Ovary (tissue), 3 donors: Measurements from ENCODE around the gene NR1H2.

ENCODE experiments used
- CTCF ChIP-seq, 3 donors: fragments of 450-650 bp in 2 of 3; fragments of 200-600 bp in 1 of 3; IDR thresholded peaks; one replicate each; pipeline versions ENCODE4 v1.5.1 to v1.8.0; 2016 to 2022; ENCODE audit warnings: antibody characterized with exemption in 3 of 3, mild to moderate bottlenecking in 1 of 3
- EP300 ChIP-seq: sonication (generic); formaldehyde crosslinking; IDR thresholded peaks from one replicate; pipeline ENCODE4 v1.6.1; 2017; ENCODE audit warnings: antibody characterized with exemption
- POLR2A ChIP-seq: fragments of 450-650 bp; IDR thresholded peaks from one replicate; pipeline ENCODE4 v1.6.1; 2017; ENCODE audit warnings: antibody characterized with exemption, mild to moderate bottlenecking, moderate library complexity
- donor health status: DM: no; HTN: no; CAD: no.

GRCh38 chr19:50359328-50359818 lies 16.9 kb upstream of the NR1H2 start:
- TF ChIP-seq CTCF (IDR thresholded peaks at IDR 0.05) (no peak), POLR2A (no peak), EP300 (no peak)
